ENCODE results near the gene FHOD3. TPM values are rescaled to one million over a fixed set of nuclear protein-coding genes. Genes with fewer than 3 reads are reported as not detected.

FHOD3 gene
- total and polyA plus RNA-seq, 2 of the 13 experiments (the other 11 are each of a cell fraction or from before 2014, with no cell fraction given) = 0.07 TPM; not detected in 1

GRCh38 chr18:36667811-36668210, 370.3 kb downstream of the FHOD3 start:
- intact Hi-C loops (cut with micrococcal nuclease; ENCODE audit: unreplicated experiment) = no loop called here
- in situ Hi-C loops (cut with HindIII; ENCODE audit: extremely low pct_ligation_motif_present, low pct_unique_long_range_greater_than_20kb) = no loop called here
- no peak overlapping the region for H3K4me2 ChIP-seq (ENCODE audit: low read depth, low read length)
- ATAC-seq = no peak
- H3K36me3 ChIP-seq (replicated peaks in 1 of 2; ENCODE audit: control insufficient read depth in 1 of 2, insufficient read depth in 2 of 2, low read length in 2 of 2) = no peaks in the 10 kb centered on the region
- no peak overlapping the region for H2AFZ ChIP-seq (ENCODE audit: low read length)
- BruUV-seq (replicated peaks) = no TSS peak
- H3K27ac ChIP-seq (ENCODE audit: extremely low read length, insufficient read depth, low read length) = no peak overlapping the region
- 17% methylated on average over 1 of the region's 1 CpG for WGBS (ENCODE audit: low lambda C conversion rate)
- H3K4me1 ChIP-seq (ENCODE audit: insufficient read depth, low read length) = peaks cover 2% of the 10 kb centered on the region; the same call in 1 of the 2 replicates
- no peaks in the 10 kb centered on the region for H3K9me3 ChIP-seq (ENCODE audit: low read length)
- H4K20me1 ChIP-seq (ENCODE audit: insufficient read depth, low read length) = no peaks in the 10 kb centered on the region
- ChIA-PET CTCF (ENCODE audit: low intra/inter-chr PET ratio, low total read pairs) (no interaction called here), POLR2A (no interaction called here)
- H3K9ac ChIP-seq (ENCODE audit: insufficient read depth, low read depth, low read length) = no peak overlapping the region
- no peak for DNase-seq (ENCODE audit: low spot score)
- FAIRE-seq = no peak
- TF ChIP-seq, protein P1, sequence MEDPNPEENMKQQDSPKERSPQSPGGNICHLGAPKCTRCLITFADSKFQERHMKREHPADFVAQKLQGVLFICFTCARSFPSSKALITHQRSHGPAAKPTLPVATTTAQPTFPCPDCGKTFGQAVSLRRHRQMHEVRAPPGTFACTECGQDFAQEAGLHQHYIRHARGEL (CRISPR knock-in tag; IDR thresholded peaks at IDR 0.05) = no peak
- TF ChIP-seq ZNF780A (CRISPR knock-in tag; IDR thresholded peaks at IDR 0.05) (no peak), ZBTB2 (CRISPR knock-in tag; IDR thresholded peaks at IDR 0.05; ENCODE audit: low read depth) (no peak), SMC3 (IDR thresholded peaks at IDR 0.05; ENCODE audit: low read length) (no peak), ZBTB7A (CRISPR knock-in tag; IDR thresholded peaks at IDR 0.05) (no peak), MEIS1 (CRISPR knock-in tag; IDR thresholded peaks at IDR 0.05; ENCODE audit: borderline replicate concordance) (no peak), ZNF33B (CRISPR knock-in tag; IDR thresholded peaks at IDR 0.05) (no peak), MTF2 (CRISPR knock-in tag; IDR thresholded peaks at IDR 0.05; ENCODE audit: borderline replicate concordance) (no peak), ZNF235 (CRISPR knock-in tag; IDR thresholded peaks at IDR 0.05; ENCODE audit: borderline replicate concordance) (no peak), CBX5 (CRISPR knock-in tag; IDR thresholded peaks at IDR 0.05; ENCODE audit: borderline replicate concordance) (no peak), ISX (CRISPR knock-in tag; conservative IDR thresholded peaks at IDR 0.05) (no peak), EZH2 (conservative IDR thresholded peaks at IDR 0.05; ENCODE audit: low read depth, low read length) (no peak)
- TF ChIP-seq, protein P2, sequence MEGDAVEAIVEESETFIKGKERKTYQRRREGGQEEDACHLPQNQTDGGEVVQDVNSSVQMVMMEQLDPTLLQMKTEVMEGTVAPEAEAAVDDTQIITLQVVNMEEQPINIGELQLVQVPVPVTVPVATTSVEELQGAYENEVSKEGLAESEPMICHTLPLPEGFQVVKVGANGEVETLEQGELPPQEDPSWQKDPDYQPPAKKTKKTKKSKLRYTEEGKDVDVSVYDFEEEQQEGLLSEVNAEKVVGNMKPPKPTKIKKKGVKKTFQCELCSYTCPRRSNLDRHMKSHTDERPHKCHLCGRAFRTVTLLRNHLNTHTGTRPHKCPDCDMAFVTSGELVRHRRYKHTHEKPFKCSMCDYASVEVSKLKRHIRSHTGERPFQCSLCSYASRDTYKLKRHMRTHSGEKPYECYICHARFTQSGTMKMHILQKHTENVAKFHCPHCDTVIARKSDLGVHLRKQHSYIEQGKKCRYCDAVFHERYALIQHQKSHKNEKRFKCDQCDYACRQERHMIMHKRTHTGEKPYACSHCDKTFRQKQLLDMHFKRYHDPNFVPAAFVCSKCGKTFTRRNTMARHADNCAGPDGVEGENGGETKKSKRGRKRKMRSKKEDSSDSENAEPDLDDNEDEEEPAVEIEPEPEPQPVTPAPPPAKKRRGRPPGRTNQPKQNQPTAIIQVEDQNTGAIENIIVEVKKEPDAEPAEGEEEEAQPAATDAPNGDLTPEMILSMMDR (CRISPR knock-in tag; IDR thresholded peaks at IDR 0.05) = no peak
- TF ChIP-seq, protein P3, sequence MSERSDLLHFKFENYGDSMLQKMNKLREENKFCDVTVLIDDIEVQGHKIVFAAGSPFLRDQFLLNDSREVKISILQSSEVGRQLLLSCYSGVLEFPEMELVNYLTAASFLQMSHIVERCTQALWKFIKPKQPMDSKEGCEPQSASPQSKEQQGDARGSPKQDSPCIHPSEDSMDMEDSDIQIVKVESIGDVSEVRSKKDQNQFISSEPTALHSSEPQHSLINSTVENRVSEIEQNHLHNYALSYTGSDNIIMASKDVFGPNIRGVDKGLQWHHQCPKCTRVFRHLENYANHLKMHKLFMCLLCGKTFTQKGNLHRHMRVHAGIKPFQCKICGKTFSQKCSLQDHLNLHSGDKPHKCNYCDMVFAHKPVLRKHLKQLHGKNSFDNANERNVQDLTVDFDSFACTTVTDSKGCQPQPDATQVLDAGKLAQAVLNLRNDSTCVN (CRISPR knock-in tag; IDR thresholded peaks at IDR 0.05; ENCODE audit: borderline replicate concordance) = no peak
- TF ChIP-seq, protein P4, sequence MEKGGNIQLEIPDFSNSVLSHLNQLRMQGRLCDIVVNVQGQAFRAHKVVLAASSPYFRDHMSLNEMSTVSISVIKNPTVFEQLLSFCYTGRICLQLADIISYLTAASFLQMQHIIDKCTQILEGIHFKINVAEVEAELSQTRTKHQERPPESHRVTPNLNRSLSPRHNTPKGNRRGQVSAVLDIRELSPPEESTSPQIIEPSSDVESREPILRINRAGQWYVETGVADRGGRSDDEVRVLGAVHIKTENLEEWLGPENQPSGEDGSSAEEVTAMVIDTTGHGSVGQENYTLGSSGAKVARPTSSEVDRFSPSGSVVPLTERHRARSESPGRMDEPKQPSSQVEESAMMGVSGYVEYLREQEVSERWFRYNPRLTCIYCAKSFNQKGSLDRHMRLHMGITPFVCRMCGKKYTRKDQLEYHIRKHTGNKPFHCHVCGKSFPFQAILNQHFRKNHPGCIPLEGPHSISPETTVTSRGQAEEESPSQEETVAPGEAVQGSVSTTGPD (CRISPR knock-in tag; IDR thresholded peaks at IDR 0.05) = no peak
- TF ChIP-seq, protein P5, sequence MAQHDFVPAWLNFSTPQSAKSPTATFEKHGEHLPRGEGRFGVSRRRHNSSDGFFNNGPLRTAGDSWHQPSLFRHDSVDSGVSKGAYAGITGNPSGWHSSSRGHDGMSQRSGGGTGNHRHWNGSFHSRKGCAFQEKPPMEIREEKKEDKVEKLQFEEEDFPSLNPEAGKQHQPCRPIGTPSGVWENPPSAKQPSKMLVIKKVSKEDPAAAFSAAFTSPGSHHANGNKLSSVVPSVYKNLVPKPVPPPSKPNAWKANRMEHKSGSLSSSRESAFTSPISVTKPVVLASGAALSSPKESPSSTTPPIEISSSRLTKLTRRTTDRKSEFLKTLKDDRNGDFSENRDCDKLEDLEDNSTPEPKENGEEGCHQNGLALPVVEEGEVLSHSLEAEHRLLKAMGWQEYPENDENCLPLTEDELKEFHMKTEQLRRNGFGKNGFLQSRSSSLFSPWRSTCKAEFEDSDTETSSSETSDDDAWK (CRISPR knock-in tag; IDR thresholded peaks at IDR 0.05) = no peak
- no peak overlapping the region for H3K4me3 ChIP-seq (replicated peaks in 1 of 3; ENCODE audit: insufficient read depth in 1 of 3, low read depth in 2 of 3, low read length in 3 of 3)
- H3K27me3 ChIP-seq (ENCODE audit: control insufficient read depth in 1 of 2, insufficient read depth in 2 of 2, low read length in 2 of 2) = no peaks in the 10 kb centered on the region; a peak in 1 of 5 replicates
- no peaks in the 10 kb centered on the region for H3K79me2 ChIP-seq (ENCODE audit: insufficient read depth, low read length)

Measured in HepG2 (cell line).